Panc1 (cell line): ENCODE data around the gene ATG4D. TPM values are rescaled to one million over a fixed set of nuclear protein-coding genes. Genes with fewer than 3 reads are reported as not detected.

ENCODE experiments used
- ATAC-seq: fragments of 200-7000 bp; cut with Tn5 transposase; 2 replicates; pipeline ENCODE4 v1.9.1; 2020; ENCODE audit warnings: mild to moderate bottlenecking, moderate library complexity
- BruUV-seq: library from RNA; stranded (reverse); fragments of 400-500 nt; replicated peaks from 2 replicates; lab custom pipeline; 2021; lab: Mats Ljungman, UMichigan
- CTCF ChIA-PET: fragments of 300-600 bp; sonication (Branson Sonifier 250); formaldehyde crosslinking; loops from one replicate; lab custom pipeline; 2022; ENCODE audit warnings: antibody characterized with exemption; lab: Charles Lee
- POLR2A ChIA-PET: fragments of 300-600 bp; sonication (Branson Sonifier 250); formaldehyde crosslinking; loops from one replicate; lab custom pipeline; 2022; ENCODE audit warnings: antibody characterized with exemption; lab: Charles Lee
- DNase-seq: peaks from one replicate; pipeline ENCODE4 v3.0.0-alpha.2; 2010; ENCODE audit warnings: low read depth, low spot score
- H3K27ac ChIP-seq: 2 replicates; pipeline ENCODE4 v1.5.1; 2011; ENCODE audit warnings: mild to moderate bottlenecking, low read length, inconsistent platforms
- H3K27me3 ChIP-seq: fragments of 200-500 bp; sonication (Bioruptor generic); 2 replicates; pipeline ENCODE4 v1.6.0; 2014; ENCODE audit warnings: low read length, inconsistent platforms; ENCODE audit not compliant: control insufficient read depth, insufficient read depth
- H3K36me3 ChIP-seq: fragments of 200-500 bp; sonication (Bioruptor generic); 2 replicates; pipeline ENCODE4 v1.5.1; 2014; ENCODE audit warnings: inconsistent platforms, mild to moderate bottlenecking, low read length, moderate library complexity; ENCODE audit not compliant: control insufficient read depth, insufficient read depth
- H3K4me1 ChIP-seq: 2 replicates; pipeline ENCODE4 v1.5.1; 2011; ENCODE audit warnings: inconsistent platforms, mild to moderate bottlenecking, low read length, moderate library complexity; ENCODE audit not compliant: control insufficient read depth, insufficient read depth
- H3K4me3 ChIP-seq, 2 experiments: 2 replicates each; pipeline ENCODE4 v1.5.1; 2011 to 2012; ENCODE audit warnings: low read depth in 2 of 2, low read length in 2 of 2, mild to moderate bottlenecking in 2 of 2, inconsistent platforms in 1 of 2, moderate library complexity in 1 of 2
- H3K9me3 ChIP-seq: fragments of 200-500 bp; sonication (Bioruptor generic); 2 replicates; pipeline ENCODE4 v1.5.1; 2014; ENCODE audit warnings: low read depth, mild to moderate bottlenecking, inconsistent platforms, low read length, moderate library complexity; ENCODE audit not compliant: control insufficient read depth, insufficient read depth
- POLR2AphosphoS5 ChIP-seq: IDR thresholded peaks from 2 replicates; pipeline ENCODE4 v1.6.1; 2012; ENCODE audit warnings: mild to moderate bottlenecking, low read depth, low read length, moderate library complexity
- SIN3A ChIP-seq: IDR thresholded peaks from 2 replicates; pipeline ENCODE4 v1.6.1; 2012; ENCODE audit warnings: low read depth, mild to moderate bottlenecking, low read length, moderate library complexity, borderline replicate concordance; ENCODE audit not compliant: insufficient read depth
- TCF7L2 ChIP-seq: IDR thresholded peaks from 2 replicates; pipeline ENCODE4 v1.6.1; 2011; ENCODE audit warnings: mild to moderate bottlenecking, low read depth, low read length, inconsistent platforms
- in situ Hi-C: cut with HindIII; loops from 2 replicates; pipeline ENCODE4 v1.10.0; 2016; ENCODE audit warnings: low sequenced_read_pairs, low pct_unique_long_range_greater_than_20kb
- intact Hi-C: fragments of 100-400 bp; cut with micrococcal nuclease; formaldehyde crosslinking; loops from one replicate; pipeline ENCODE4 v1.10.0; 2022; ENCODE audit not compliant: unreplicated experiment
- total RNA-seq: library from RNA; stranded (reverse); gene quantifications from one replicate; pipeline ENCODE4 v1.2.1, GENCODE V29; 2021; ENCODE audit not compliant: unreplicated experiment
- TF ChIP-seq, protein P1 (sequence below), 2 experiments: IDR thresholded peaks; 2 replicates each; pipeline ENCODE4 v1.6.1; 2011 to 2012; ENCODE audit warnings: low read depth in 2 of 2, control low read depth in 1 of 2, low read length in 1 of 2, mild to moderate bottlenecking in 1 of 2, moderate library complexity in 1 of 2; ENCODE audit not compliant: insufficient read depth in 1 of 2
- TF ChIP-seq, protein P2 (sequence below): fragments of 450-650 bp; IDR thresholded peaks from 2 replicates; pipeline ENCODE4 v1.5.1; 2017; ENCODE audit warnings: mild to moderate bottlenecking

Gene ATG4D
- total RNA-seq, 1 experiment from 2014 or later, result 28.0 TPM

DNA sequence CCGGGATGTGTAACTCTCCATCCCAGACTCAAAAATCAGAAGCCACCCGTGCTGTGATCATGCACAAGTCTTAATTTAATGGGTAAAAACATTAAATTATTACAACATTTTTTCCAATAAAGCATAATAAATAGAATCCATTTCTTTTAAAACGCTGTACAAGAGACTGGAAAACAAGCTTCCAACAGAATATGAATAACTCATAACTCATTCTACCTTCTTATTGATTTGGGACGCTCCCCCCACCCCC, 22.6 kb downstream of the ATG4D start:
- TF ChIP-seq TCF7L2 (no peak), POLR2AphosphoS5 (no peak), SIN3A (no peak)
- TF ChIP-seq, protein P1, sequence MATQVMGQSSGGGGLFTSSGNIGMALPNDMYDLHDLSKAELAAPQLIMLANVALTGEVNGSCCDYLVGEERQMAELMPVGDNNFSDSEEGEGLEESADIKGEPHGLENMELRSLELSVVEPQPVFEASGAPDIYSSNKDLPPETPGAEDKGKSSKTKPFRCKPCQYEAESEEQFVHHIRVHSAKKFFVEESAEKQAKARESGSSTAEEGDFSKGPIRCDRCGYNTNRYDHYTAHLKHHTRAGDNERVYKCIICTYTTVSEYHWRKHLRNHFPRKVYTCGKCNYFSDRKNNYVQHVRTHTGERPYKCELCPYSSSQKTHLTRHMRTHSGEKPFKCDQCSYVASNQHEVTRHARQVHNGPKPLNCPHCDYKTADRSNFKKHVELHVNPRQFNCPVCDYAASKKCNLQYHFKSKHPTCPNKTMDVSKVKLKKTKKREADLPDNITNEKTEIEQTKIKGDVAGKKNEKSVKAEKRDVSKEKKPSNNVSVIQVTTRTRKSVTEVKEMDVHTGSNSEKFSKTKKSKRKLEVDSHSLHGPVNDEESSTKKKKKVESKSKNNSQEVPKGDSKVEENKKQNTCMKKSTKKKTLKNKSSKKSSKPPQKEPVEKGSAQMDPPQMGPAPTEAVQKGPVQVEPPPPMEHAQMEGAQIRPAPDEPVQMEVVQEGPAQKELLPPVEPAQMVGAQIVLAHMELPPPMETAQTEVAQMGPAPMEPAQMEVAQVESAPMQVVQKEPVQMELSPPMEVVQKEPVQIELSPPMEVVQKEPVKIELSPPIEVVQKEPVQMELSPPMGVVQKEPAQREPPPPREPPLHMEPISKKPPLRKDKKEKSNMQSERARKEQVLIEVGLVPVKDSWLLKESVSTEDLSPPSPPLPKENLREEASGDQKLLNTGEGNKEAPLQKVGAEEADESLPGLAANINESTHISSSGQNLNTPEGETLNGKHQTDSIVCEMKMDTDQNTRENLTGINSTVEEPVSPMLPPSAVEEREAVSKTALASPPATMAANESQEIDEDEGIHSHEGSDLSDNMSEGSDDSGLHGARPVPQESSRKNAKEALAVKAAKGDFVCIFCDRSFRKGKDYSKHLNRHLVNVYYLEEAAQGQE (IDR thresholded peaks at IDR 0.05; ENCODE audit: insufficient read depth in 1 of 2, low read depth in 2 of 2, low read length in 1 of 2), result no peak
- TF ChIP-seq, protein P2, sequence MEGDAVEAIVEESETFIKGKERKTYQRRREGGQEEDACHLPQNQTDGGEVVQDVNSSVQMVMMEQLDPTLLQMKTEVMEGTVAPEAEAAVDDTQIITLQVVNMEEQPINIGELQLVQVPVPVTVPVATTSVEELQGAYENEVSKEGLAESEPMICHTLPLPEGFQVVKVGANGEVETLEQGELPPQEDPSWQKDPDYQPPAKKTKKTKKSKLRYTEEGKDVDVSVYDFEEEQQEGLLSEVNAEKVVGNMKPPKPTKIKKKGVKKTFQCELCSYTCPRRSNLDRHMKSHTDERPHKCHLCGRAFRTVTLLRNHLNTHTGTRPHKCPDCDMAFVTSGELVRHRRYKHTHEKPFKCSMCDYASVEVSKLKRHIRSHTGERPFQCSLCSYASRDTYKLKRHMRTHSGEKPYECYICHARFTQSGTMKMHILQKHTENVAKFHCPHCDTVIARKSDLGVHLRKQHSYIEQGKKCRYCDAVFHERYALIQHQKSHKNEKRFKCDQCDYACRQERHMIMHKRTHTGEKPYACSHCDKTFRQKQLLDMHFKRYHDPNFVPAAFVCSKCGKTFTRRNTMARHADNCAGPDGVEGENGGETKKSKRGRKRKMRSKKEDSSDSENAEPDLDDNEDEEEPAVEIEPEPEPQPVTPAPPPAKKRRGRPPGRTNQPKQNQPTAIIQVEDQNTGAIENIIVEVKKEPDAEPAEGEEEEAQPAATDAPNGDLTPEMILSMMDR, result no peak
- no peak for ATAC-seq
- Histone ChIP-seq H3K9me3 (no peaks in the 10 kb centered on the region), H3K4me3 (peak overlapping the region; percentile 68 to 69), H3K36me3 (no peaks in the 10 kb centered on the region; the same call in 1 of the 2 replicates), H3K4me1 (peaks cover 23% of the 10 kb centered on the region), H3K27me3 (no peaks in the 10 kb centered on the region), H3K27ac (0 out of 2 replicates have a peak overlapping the region, but pooled peaks have one; percentile 51)
- no TSS peak for BruUV-seq
- ChIA-PET CTCF (no interaction called here), POLR2A (interaction anchor here (0.5 kb wide), 1 partner anchor 1732 kb away, joined by 3 read pairs; no protein-coding TSS in a partner anchor)
- intact Hi-C loops, result loop anchor here (5.0 kb wide), 1 partner anchor 131 kb away; no protein-coding TSS in a partner anchor
- DNase-seq, result no peak
- in situ Hi-C loops, result no loop called here

DNA sequence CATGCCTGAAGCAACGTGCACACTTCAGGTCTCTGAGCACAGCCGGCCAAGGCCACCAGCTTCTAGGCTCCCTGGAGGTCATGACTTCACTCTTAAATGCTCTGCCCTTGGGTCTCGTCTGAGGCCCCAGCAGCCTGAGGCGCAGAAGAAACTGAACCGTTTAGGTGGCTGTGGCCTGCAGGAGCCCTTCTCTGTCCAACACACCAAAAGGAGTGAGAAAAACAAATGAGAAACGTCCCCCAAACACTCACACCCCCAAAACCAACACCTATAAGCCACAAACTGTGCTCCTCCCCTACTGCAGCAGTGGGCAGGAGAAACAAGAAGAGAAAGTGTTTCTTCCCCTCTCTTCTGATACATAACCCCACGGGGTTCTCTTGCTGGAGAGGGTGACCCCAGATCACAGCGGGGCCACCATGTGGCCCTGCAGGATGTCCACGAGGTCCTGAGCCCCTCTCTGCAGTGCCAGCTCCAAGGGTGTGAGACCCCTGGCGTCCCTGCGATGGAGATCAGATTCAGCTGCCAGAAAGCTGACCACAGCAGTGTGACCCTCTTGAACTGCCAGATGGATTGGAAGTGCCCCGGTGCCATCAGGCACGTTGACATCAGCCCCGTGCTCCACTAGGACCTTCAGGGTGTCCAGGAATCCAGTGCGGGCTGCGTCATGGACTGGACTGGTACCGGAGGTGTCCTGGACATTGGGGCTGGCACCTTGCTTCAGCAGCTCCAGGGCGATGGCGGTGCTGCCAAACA, 23.1 kb downstream of the ATG4D start:
- POLR2A ChIA-PET, result interaction anchor here (0.5 kb wide), 1 partner anchor 1733 kb away, joined by 3 read pairs; no protein-coding TSS in a partner anchor
- H3K4me3 ChIP-seq, result peak overlapping the region; percentile 68 to 69; a peak in 3 of 4 replicates
- H3K27me3 ChIP-seq, result no peaks in the 10 kb centered on the region
- no peaks in the 10 kb centered on the region for H3K9me3 ChIP-seq
- H3K4me1 ChIP-seq, result peaks cover 23% of the 10 kb centered on the region
- 0 out of 2 replicates have a peak overlapping the region, but pooled peaks have one; percentile 51 for H3K27ac ChIP-seq
- CTCF ChIA-PET, result interaction anchor here (0.5 to 0.6 kb wide), 2 partner anchors 28 to 79 kb away, joined by 3 read pairs; no protein-coding TSS in a partner anchor
- no peaks in the 10 kb centered on the region; the same call in 1 of the 2 replicates for H3K36me3 ChIP-seq
- ATAC-seq (no peak), DNase-seq (no peak)
- no peak for TF ChIP-seq POLR2AphosphoS5
- TF ChIP-seq SIN3A, result no peak
- TF ChIP-seq TCF7L2, result no peak
- TF ChIP-seq, protein P1 (IDR thresholded peaks at IDR 0.05; ENCODE audit: insufficient read depth in 1 of 2, low read depth in 2 of 2, low read length in 1 of 2), result no peak
- TF ChIP-seq, protein P2, result no peak
- BruUV-seq, result no TSS peak
- intact Hi-C loops (loop anchor here (5.0 kb wide), 1 partner anchor 130 kb away; no protein-coding TSS in a partner anchor), in situ Hi-C loops (no loop called here)
